ENCODE results near the gene CNEP1R1. TPM values are rescaled to one million over a fixed set of nuclear protein-coding genes. Genes with fewer than 3 reads are reported as not detected.

Gene CNEP1R1
- total RNA-seq, 1 experiment from 2014 or later, result 18.5 TPM

DNA sequence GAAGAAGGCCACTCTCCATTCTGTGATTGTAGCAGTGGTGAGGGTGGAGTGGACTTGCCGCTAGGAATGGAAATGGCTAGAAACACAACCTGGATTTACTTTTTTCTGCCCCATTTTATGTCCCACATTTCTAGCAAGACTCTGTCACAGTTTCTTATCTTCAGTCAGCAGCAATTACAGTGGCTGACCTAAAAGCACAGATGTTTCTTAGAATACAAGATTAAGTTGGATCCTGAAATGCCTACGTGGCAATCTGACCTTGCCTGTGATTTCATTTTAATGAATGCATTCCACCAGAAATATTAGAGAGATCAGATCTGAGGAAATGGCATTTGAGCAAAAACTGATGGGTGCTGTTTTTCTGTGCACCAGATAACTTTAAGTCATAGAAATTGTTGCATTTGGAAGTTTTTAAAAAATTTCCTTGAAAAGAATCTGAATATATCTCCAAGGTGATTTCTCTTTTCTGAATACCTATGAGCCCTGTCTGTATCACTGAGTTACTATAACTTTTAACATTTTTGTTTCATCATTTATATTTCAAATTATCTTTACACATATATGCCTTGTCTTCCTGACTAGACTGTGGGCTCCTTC, 46.1 kb downstream of the CNEP1R1 start:
- no peak overlapping the region for H2BK12ac ChIP-seq (ENCODE audit: insufficient read length, low read depth, low read length)
- no peaks in the 10 kb centered on the region for H3K4me1 ChIP-seq (ENCODE audit: insufficient read depth, low read length)
- WGBS (ENCODE audit: extremely low coverage, insufficient read length, low lambda C conversion rate), result no CpG with 5 or more reads among the region's 2 CpGs
- H3K56ac ChIP-seq (ENCODE audit: insufficient read length, low read depth, low read length), result no peak overlapping the region
- H4K91ac ChIP-seq (ENCODE audit: insufficient read length, low read depth, low read length), result no peak overlapping the region
- peaks cover 9% of the 10 kb centered on the region for H3K79me1 ChIP-seq (ENCODE audit: insufficient read depth, low read depth, low read length, poor library complexity, severe bottlenecking)
- H3K27ac ChIP-seq (ENCODE audit: insufficient read length, low read depth, low read length), result no peak overlapping the region
- 0 out of 2 replicates have a peak, but pooled peaks cover 2% of the 10 kb centered on the region for H3K79me2 ChIP-seq (ENCODE audit: insufficient read depth, low read length)
- H4K5ac ChIP-seq (ENCODE audit: insufficient read length, low read depth, low read length), result no peak overlapping the region
- H2BK120ac ChIP-seq (ENCODE audit: low read depth, low read length, poor library complexity, severe bottlenecking), result no peak overlapping the region
- no peak overlapping the region for H3K14ac ChIP-seq (ENCODE audit: insufficient read depth, low read length)
- no peak overlapping the region for H3K4me2 ChIP-seq (ENCODE audit: insufficient read depth, insufficient read length, low read length)
- no peak for DNase-seq
- no peak overlapping the region for H2AFZ ChIP-seq (ENCODE audit: low read length)
- H3K4ac ChIP-seq (ENCODE audit: low read depth, low read length), result no peak overlapping the region
- H2AK5ac ChIP-seq (ENCODE audit: insufficient read length, low read length), result no peak overlapping the region
- H3K27ac Mint-ChIP-seq, result no peak overlapping the region; a peak in 1 of 7 replicates
- H3K9me3 ChIP-seq (ENCODE audit: control insufficient read depth, low read depth, low read length), result no peaks in the 10 kb centered on the region
- H3K4me1 Mint-ChIP-seq, result peaks cover 25 to 27% of the 10 kb centered on the region in 2 experiments
- no peaks in the 10 kb centered on the region for H3K27me3 ChIP-seq (ENCODE audit: insufficient read depth, low read length)
- no peak overlapping the region for H3K23ac ChIP-seq (ENCODE audit: insufficient read length, low read depth, low read length)
- no peaks in the 10 kb centered on the region for H3K27me3 Mint-ChIP-seq (ENCODE audit: low read depth)
- H3K9ac ChIP-seq (ENCODE audit: extremely low read depth, insufficient read length, low read length), result no peak overlapping the region
- no peak overlapping the region for H2BK5ac ChIP-seq (ENCODE audit: insufficient read length, low read length)
- TF ChIP-seq, protein P1, sequence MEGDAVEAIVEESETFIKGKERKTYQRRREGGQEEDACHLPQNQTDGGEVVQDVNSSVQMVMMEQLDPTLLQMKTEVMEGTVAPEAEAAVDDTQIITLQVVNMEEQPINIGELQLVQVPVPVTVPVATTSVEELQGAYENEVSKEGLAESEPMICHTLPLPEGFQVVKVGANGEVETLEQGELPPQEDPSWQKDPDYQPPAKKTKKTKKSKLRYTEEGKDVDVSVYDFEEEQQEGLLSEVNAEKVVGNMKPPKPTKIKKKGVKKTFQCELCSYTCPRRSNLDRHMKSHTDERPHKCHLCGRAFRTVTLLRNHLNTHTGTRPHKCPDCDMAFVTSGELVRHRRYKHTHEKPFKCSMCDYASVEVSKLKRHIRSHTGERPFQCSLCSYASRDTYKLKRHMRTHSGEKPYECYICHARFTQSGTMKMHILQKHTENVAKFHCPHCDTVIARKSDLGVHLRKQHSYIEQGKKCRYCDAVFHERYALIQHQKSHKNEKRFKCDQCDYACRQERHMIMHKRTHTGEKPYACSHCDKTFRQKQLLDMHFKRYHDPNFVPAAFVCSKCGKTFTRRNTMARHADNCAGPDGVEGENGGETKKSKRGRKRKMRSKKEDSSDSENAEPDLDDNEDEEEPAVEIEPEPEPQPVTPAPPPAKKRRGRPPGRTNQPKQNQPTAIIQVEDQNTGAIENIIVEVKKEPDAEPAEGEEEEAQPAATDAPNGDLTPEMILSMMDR (conservative IDR thresholded peaks at IDR 0.05), result no peak
- H3K4me3 Mint-ChIP-seq, result no peak overlapping the region
- no peak overlapping the region for H4K8ac ChIP-seq (replicated peaks; ENCODE audit: insufficient read length, low read depth, low read length)
- no peak overlapping the region for H2BK15ac ChIP-seq (ENCODE audit: low read depth, low read length)
- H3K18ac ChIP-seq (ENCODE audit: insufficient read length, low read depth, low read length), result no peak overlapping the region
- no peaks in the 10 kb centered on the region for H4K20me1 ChIP-seq (ENCODE audit: control insufficient read depth, insufficient read depth, insufficient read length)
- H3K36me3 Mint-ChIP-seq (ENCODE audit: insufficient read depth in 1 of 3, low read depth in 3 of 3), result peaks cover 11 to 32% (median 24%) of the 10 kb centered on the region in 3 experiments; a peak in 6 of 7 replicates
- no peaks in the 10 kb centered on the region; a peak in 1 of 5 replicates for H3K9me3 Mint-ChIP-seq
- no peak overlapping the region for H2BK20ac ChIP-seq (ENCODE audit: low read depth, low read length, poor library complexity, severe bottlenecking)
- H3K23me2 ChIP-seq (ENCODE audit: insufficient read length, low read depth, low read length, poor library complexity, severe bottlenecking), result peaks cover 8% of the 10 kb centered on the region
- no peak overlapping the region for H3T11ph ChIP-seq (ENCODE audit: low read length)

All from H9 (cell line).